Keratinocyte (primary cell): ENCODE measurements around the gene BLOC1S4.

Experiments
- CTCF ChIP-seq, 3 experiments: IDR thresholded peaks in 1 of 3; conservative IDR thresholded peaks in 1 of 3; optimal IDR thresholded peaks in 1 of 3; 2 replicates in 2 of 3; 3 replicates in 1 of 3; pipeline versions ENCODE3 to v1.5.1; 2011; ENCODE audit warnings: low read length in 3 of 3, mild to moderate bottlenecking in 3 of 3, moderate library complexity in 2 of 3, control low read depth in 1 of 3, inconsistent platforms in 1 of 3; ENCODE audit not compliant: insufficient read depth in 2 of 3; ENCODE audit errors: extremely low read depth in 1 of 3
- EZH2 ChIP-seq: IDR thresholded peaks from one replicate; pipeline ENCODE4 v1.6.1; 2012; ENCODE audit warnings: inconsistent platforms, mild to moderate bottlenecking, low read length, moderate library complexity

DNA sequence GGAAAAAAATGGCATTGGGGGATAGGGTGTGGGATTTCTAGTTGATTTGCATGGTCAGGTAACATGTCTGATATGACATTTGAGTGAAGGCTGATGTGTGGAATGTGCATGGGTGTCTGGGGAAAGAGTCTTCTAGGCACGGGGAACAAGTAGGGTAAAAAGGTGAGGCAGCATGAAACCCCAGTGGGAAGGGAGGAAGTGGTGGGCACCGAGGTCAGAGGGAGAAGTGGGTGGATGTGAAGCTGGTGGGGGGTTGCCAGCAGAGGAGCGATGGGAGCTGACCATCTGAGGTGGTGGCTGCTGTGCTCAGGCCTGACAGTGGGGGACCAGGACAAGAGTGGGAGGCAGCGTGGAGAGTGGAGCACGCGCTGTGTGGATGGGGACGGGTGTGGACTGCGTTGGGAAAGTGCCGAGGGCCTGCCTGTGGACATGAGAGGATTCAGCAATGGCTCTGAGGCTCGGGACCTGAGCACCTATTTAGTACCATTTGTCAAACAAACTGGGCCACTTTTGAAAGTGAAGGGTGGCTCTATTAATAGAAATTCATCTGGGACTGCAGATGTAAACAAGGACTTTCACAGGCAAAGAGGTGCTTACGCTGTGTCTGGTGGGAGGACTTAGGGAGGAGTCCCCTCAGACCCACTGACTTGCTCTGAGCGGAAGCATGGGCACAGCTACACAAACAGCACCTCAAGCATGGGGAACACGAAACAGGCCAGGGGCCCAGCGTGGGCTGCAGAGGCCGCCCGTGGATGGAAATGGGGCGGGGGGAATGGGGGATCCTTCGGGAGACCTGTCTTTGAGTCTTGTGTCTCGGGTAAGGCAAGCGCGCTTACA lies 39.0 kb upstream of the BLOC1S4 start:
- TF ChIP-seq CTCF (optimal IDR thresholded peaks at IDR 0.05 in 1 of 3, IDR thresholded peaks at IDR 0.05 in 1 of 3, conservative IDR thresholded peaks at IDR 0.05 in 1 of 3; ENCODE audit: extremely low read depth in 1 of 3, insufficient read depth in 2 of 3, low read length in 3 of 3) (no peak), EZH2 (no peak)
